NCI-H2029 treated with DMSO at 0.1 percent for 48 hours (cell line): ENCODE data around the gene ARID5B.

Experiments used
- DNase-seq: peaks from one replicate; lab custom pipeline; 2025; lab: John Stamatoyannopoulos, UW

The ARID5B gene

DNA sequence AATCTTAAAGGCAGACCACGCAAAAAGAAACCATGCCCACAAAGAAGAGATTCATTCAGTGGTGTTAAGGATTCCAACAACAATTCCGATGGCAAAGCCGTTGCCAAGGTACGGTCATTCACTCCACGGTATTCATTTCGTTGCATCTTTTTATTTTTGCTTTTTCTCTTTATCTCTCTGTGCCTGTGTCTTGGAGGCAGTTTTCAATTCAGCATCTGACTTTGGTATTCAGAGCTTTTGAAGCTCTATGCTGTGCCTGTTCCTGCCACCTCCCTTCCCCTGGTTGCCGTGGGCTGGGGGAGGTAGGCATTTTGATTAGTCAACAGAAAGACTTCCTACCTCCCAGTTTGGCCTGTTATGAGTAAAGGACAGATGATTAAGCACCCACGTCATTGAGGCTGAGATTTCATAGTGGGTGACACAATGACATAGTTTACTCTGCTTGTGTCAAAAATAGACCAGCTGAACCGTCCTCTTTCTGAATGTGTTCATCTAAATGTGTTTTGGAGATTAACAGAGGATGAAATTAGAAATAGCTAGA is 149.5 kb downstream of the ARID5B start:
- no peak for DNase-seq

DNA sequence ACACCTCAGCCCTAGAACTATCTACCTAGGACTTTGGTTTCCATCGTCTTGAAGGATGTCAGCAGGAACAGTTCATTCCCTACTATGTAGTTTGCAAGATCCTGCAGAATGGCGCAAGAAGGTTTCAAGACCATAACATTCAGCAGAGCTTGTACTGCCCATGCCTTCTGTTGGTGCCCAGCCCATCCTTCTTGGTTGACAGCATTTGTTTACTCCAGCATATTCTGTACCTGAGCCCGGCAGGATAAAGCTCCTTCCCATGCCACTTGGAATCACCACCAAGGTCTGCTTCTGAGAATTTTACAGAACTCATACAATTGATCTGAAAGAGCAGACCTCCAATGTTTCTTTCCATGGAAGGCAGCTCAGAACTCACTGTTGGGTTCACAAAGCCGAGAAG is 150.8 kb downstream of the ARID5B start:
- DNase-seq: no peak

- no peak for DNase-seq
These were observed 152.4 kb downstream of the ARID5B start for GRCh38 chr10:62053860-62054259.

DNA sequence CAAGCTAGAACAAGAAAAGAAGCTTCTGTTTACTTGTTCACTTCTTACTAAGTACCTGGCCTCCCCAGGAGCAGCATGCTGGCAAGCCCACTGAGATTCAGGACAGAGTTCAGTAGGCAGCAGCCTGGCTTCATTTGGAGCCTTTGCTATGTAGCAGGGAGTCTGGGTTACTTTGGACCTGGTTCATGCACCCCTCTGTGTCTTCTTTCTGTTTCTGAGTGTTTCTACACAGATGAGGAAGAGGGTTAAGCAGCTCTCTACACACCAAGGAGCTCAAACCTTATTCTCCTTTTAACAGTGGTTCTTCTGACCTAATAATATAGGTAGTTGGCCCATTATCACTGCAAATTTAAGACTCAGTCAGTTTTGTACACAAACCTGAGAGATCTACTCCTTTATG is 152.9 kb downstream of the ARID5B start:
- no peak for DNase-seq

DNA sequence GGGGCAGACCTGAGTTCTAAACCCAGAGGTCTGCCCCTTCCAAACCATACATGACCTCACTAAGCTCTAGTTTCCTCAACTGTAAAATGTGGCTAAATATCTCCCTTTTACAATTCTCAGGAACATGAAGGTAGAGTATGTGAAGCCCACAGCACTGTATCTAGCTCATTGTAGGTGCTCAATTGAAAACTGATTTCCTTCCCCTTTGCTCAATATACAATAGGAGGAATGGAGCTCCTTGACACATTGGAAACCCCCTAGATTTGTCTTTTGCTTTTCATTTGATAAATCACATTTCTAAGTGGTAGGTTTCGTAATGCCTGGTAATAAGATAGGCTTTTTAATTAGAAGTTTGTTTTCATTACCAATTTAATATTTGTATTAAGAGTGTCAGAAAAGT is 153.3 kb downstream of the ARID5B start:
- no peak for DNase-seq

DNA sequence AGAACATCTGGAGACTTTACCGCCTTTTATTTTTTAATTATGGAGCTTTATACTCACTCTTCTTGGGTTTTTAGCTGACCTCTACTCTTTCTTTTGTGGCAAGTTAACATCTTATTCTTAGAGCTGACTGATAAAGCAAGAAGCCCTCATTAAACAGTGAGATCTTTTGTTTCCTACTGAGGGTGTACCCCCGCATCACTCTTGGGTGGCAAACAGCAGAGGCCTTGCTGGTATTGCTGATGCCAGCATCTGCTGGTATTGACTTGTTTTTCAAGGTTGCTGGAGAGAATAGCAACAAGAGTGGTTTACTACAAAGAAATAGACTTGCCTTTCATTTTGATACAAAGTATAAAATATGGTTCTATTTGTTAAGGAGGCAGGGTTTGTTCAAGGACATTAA is 154.7 kb downstream of the ARID5B start:
- no peak for DNase-seq

- DNase-seq: no peak
These were observed 155.2 kb downstream of the ARID5B start for GRCh38 chr10:62056698-62057097.

- DNase-seq: no peak
These were observed 155.9 kb downstream of the ARID5B start for GRCh38 chr10:62057359-62057758.

- DNase-seq: no peak
These were observed 156.4 kb downstream of the ARID5B start for GRCh38 chr10:62057850-62058249.

GRCh38 chr10:62058476-62058875 is 157.0 kb downstream of the ARID5B start:
- no peak for DNase-seq

DNA sequence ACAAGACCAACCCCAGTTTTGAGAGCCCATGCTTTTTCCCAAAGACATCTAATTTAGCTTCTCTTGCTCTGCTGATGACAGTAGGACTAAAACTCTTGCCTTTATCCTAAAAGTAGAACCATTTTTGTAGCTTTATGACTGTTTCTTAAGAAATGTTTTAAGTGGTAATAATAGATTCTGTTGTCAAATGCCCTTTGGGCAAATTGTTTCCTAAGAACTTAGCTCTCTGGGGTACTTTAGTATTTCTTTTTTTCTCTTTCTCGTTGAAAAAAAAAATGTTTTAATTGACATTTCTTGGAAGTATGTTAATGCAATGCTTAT is 157.4 kb downstream of the ARID5B start:
- no peak for DNase-seq

GRCh38 chr10:62059217-62059920 is 157.9 kb downstream of the ARID5B start:
- no peak for DNase-seq

DNA sequence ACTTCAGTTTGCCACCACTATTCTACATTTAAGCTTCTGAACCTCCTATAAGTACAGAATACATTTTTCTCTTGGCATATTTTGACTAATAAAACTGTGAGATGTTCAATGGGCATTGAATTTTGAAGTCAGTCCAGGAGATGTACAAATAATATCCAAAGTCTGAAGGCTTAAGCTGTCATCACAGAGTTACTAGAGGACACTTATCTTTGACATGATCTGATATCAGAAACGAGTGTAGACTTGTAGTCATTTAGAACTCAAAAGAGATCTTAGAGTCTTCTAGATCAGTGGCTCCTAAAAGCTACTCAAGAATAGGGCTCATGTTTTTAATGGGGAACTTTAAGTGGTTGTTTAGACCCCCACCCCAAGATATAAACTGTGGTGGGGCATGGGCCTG is 160.5 kb downstream of the ARID5B start:
- no peak for DNase-seq

DNA sequence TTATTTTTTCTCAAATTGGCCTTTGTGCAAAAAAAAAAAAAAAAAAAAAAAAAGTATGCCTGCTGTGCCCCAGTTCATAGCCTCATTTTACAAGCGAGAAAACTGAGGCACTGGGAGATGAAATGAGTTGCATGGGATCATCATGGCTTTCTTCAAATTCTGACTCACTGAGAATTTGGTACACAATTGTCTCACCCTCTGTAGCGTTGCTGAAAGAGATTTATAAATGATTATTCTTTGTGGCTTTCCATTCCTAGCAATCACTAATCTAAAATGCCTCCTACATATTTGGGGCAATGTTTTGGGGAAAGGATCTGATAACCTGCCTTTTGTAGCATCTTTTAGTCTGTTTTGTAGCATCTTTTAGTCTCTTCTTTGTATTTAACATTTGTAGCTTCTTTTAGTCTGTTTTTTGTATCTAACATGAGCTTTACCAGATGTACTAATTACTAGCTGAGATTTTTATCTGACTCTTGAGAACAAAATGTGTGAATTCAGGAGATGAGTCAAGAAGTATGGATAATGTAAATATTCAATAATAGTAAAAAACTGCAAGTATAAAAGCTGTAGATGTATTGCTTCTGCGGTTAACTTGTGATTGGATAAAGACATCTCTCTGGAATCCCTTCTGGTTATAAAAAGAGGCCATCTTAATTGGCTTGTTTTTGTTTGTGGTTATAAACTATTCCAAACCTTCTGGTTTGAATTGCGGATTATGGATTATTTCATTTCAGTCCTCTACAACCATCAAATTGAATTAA is 161.4 kb downstream of the ARID5B start:
- DNase-seq: no peak

- no peak for DNase-seq
These were observed 162.4 kb downstream of the ARID5B start for GRCh38 chr10:62063795-62064472.

GRCh38 chr10:62067560-62067959 is 166.1 kb downstream of the ARID5B start:
- DNase-seq: no peak

DNA sequence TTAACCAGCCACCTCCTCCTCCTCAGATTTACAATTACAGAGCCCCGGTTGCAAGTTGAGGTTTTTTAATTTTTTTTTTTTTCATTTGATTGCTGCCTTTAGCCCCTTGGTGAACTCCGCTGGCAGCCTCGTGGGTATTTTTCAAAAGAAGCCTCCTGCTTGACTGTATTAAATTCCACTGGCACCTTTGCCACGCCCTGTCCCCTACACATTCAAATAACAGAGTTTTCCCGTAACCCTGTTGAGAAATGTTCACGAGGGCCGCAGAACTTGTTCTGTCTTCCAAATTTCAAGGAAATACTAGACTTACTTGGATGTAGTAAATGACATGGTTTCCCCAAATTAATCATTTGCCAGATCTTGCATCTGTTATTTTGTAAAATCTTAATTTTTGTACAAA is 167.0 kb downstream of the ARID5B start:
- DNase-seq: no peak

- DNase-seq: no peak
These were observed 168.1 kb downstream of the ARID5B start for GRCh38 chr10:62069452-62070178.

DNA sequence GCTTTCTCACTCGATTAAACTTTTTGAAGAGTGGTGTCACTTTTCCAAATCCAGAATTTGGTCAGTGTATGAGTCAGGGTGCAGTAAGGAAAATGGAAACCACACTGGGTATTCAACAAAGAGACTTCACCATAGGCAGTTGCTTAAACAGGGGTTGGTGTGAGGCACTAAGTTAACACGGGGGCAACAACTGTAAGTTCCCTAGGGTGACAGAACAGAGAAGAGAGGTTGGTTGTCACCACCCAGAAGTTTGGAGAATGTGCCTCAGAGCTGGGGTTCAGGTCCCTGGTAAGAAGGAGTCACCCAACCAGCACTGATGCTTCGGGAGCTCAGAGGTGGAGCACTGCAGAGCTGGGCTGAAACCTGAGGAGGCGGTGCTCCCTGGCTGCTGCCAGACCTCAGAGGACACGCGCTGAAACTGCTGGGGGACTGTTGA is 170.4 kb downstream of the ARID5B start:
- no peak for DNase-seq

DNA sequence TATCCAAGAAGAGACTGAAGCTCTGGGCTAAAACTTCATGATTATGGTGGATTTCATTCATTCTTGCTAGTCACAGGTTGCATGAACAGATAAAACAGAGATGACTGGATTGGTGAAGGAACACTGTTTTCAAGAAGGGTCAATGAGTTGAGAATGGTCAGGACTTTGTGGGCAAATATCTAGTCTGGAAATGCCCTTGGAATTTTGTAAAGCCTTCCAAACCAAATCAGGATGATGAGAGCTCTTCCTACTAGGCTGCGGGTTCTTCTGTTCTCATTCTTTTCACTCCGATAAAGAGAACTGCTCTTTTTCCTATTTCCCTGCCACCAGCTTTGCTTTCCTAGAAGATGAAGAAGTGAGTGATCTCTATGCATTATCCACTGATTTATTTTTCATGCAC is 171.4 kb downstream of the ARID5B start:
- DNase-seq: no peak

DNA sequence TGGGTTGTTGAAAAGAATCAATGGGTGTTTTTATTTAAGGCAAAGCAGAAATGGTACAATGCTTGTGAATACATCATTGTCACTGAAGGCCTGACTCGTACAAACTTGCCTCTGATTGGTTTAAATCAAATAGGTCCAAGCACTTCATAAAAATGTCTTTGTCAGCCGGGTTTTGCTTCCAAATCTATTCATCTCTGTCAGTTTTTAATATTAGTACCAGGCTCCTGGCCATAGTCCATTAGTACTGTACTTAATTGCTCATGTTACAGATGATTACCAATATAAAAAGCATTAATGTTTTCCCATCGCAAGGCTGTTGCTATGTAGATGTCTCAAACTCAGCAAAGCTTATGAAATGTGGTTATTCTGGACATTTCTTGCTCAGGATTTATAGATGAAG is 171.9 kb downstream of the ARID5B start:
- DNase-seq: no peak

DNA sequence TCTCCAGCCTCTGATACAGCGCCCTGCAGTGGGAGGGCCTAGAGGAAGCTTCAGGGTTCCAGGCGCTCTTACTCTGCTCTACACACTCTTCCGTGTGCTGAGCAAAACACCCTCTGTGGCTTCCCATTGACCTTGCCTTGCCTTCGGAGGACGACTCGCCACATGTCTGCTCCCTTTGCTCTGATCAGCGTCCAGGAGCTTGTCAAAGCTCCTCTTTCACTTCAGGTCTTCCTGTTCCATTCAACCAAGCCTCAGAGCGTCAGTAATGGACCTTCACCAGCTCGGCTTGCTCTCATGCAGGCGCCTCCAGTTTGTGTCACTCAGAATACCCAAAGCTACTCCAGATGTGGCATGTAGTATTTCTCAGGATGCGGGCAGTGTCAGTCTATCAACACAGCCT is 173.9 kb downstream of the ARID5B start:
- peak; percentile 73 for DNase-seq
